ENCODE measurements around the gene GATAD1.
"Not testable (repeated sequence)": the region's sequence is repeated elsewhere in the genome, so short reads cannot be mapped to it uniquely, and the experiment has no call there.

GRCh38 chr7:92479146-92479545 lies 31.9 kb downstream of the GATAD1 start:
- TF ChIP-seq CTCF (conservative IDR thresholded peaks at IDR 0.05; ENCODE audit: low read depth in 2 of 2); EZH2phosphoT487 (IDR thresholded peaks at IDR 0.05; ENCODE audit: unreplicated experiment); ETS1 (IDR thresholded peaks at IDR 0.05); EZH2 (IDR thresholded peaks at IDR 0.05; ENCODE audit: low read depth, unreplicated experiment); POLR2AphosphoS5 (IDR thresholded peaks at IDR 0.05; ENCODE audit: low read depth); JUNB (IDR thresholded peaks at IDR 0.05; ENCODE audit: unreplicated experiment); CREB1 (CRISPR knock-in tag; IDR thresholded peaks at IDR 0.05; ENCODE audit: low read depth); REST (IDR thresholded peaks at IDR 0.05; ENCODE audit: unreplicated experiment); NANOG (IDR thresholded peaks at IDR 0.05; ENCODE audit: borderline replicate concordance); ZNF114 (CRISPR knock-in tag; IDR thresholded peaks at IDR 0.05); STAT1 (IDR thresholded peaks at IDR 0.05; ENCODE audit: unreplicated experiment); ZNF331 (CRISPR knock-in tag; IDR thresholded peaks at IDR 0.05; ENCODE audit: low read depth); ZNF462 (CRISPR knock-in tag; IDR thresholded peaks at IDR 0.05): not testable (repeated sequence)

All from GM23338 (cell line).